ENCODE data around the gene ALPG. TPM values are rescaled to one million over a fixed set of nuclear protein-coding genes. Genes with fewer than 3 reads are reported as not detected.
"Not testable (repeated sequence)": the region's sequence is repeated elsewhere in the genome, so short reads cannot be mapped to it uniquely, and the experiment has no call there.

ALPG gene
- total RNA-seq, 6 experiments from 2014 or later = not detected

- not testable (repeated sequence) for H3K27ac Mint-ChIP-seq, H3K4me3 Mint-ChIP-seq
- peak; percentile 50 for DNase-seq
These were observed 33.8 kb downstream of the ALPG start for GRCh38 chr2:232440220-232441018.

GRCh38 chr2:232441147-232441651 is 34.6 kb downstream of the ALPG start:
- Mint-ChIP-seq H3K27ac (no peak overlapping the region), H3K27me3 (ENCODE audit: insufficient read depth) (peaks cover 34% of the 10 kb centered on the region), H3K36me3 (ENCODE audit: low read depth) (no peaks in the 10 kb centered on the region), H3K4me1 (ENCODE audit: low read depth) (no peaks in the 10 kb centered on the region), H3K9me3 (no peaks in the 10 kb centered on the region), H3K4me3 (no peak overlapping the region)
- TF ChIP-seq CTCF (IDR thresholded peaks at IDR 0.05) = no peak
- DNase-seq = no peak

More at GRCh38 chr2:232440220-232441018, 33.8 kb downstream of the ALPG start:
- TF ChIP-seq CTCF (IDR thresholded peaks at IDR 0.05) = peak; percentile 95
- H3K27me3 Mint-ChIP-seq (ENCODE audit: insufficient read depth) = peaks cover 38% of the 10 kb centered on the region
- not testable (repeated sequence) for H3K36me3 Mint-ChIP-seq (ENCODE audit: low read depth); H3K4me1 Mint-ChIP-seq (ENCODE audit: low read depth); H3K9me3 Mint-ChIP-seq

- H3K4me1 Mint-ChIP-seq (ENCODE audit: low read depth) = not testable (repeated sequence)
These were observed 35.3 kb downstream of the ALPG start for GRCh38 chr2:232441922-232442321.

GRCh38 chr2:232442431-232442830 is 35.8 kb downstream of the ALPG start:
- not testable (repeated sequence) for H3K4me3 Mint-ChIP-seq; H3K4me1 Mint-ChIP-seq (ENCODE audit: low read depth); H3K9me3 Mint-ChIP-seq; H3K27ac Mint-ChIP-seq; H3K36me3 Mint-ChIP-seq (ENCODE audit: low read depth); DNase-seq
- H3K27me3 Mint-ChIP-seq (ENCODE audit: insufficient read depth) = peaks cover 29% of the 10 kb centered on the region

More at GRCh38 chr2:232441922-232442321, 35.3 kb downstream of the ALPG start:
- not testable (repeated sequence) for H3K27ac Mint-ChIP-seq; H3K4me3 Mint-ChIP-seq; DNase-seq; H3K9me3 Mint-ChIP-seq; H3K36me3 Mint-ChIP-seq (ENCODE audit: low read depth)
- H3K27me3 Mint-ChIP-seq (ENCODE audit: insufficient read depth) = peaks cover 34% of the 10 kb centered on the region

- H3K27me3 Mint-ChIP-seq (ENCODE audit: insufficient read depth) = peaks cover 23% of the 10 kb centered on the region
- H3K4me1 Mint-ChIP-seq (ENCODE audit: low read depth); H3K9me3 Mint-ChIP-seq; DNase-seq; H3K4me3 Mint-ChIP-seq; H3K27ac Mint-ChIP-seq; H3K36me3 Mint-ChIP-seq (ENCODE audit: low read depth): not testable (repeated sequence)
These were observed 36.4 kb downstream of the ALPG start for GRCh38 chr2:232443047-232443446.

- DNase-seq; H3K27ac Mint-ChIP-seq; H3K9me3 Mint-ChIP-seq; H3K36me3 Mint-ChIP-seq (ENCODE audit: low read depth); H3K4me3 Mint-ChIP-seq; H3K4me1 Mint-ChIP-seq (ENCODE audit: low read depth): not testable (repeated sequence)
- H3K27me3 Mint-ChIP-seq (ENCODE audit: insufficient read depth) = peaks cover 17% of the 10 kb centered on the region
These were observed 37.2 kb downstream of the ALPG start for GRCh38 chr2:232443669-232444408.

- Mint-ChIP-seq H3K4me1 (ENCODE audit: low read depth) (no peaks in the 10 kb centered on the region), H3K4me3 (no peak overlapping the region), H3K36me3 (ENCODE audit: low read depth) (no peaks in the 10 kb centered on the region), H3K9me3 (no peaks in the 10 kb centered on the region), H3K27ac (no peak overlapping the region), H3K27me3 (ENCODE audit: insufficient read depth) (peaks cover 17% of the 10 kb centered on the region)
- peak; percentile 91 for TF ChIP-seq CTCF (IDR thresholded peaks at IDR 0.05)
- peak; percentile 69 for DNase-seq
These were observed 37.9 kb downstream of the ALPG start for GRCh38 chr2:232444409-232445148.

GRCh38 chr2:232445149-232445885 is 38.7 kb downstream of the ALPG start:
- H3K36me3 Mint-ChIP-seq (ENCODE audit: low read depth); H3K4me3 Mint-ChIP-seq: not testable (repeated sequence)

More at GRCh38 chr2:232445149-232445885, 38.7 kb downstream of the ALPG start:
- H3K4me1 Mint-ChIP-seq (ENCODE audit: low read depth); H3K9me3 Mint-ChIP-seq; DNase-seq; H3K27ac Mint-ChIP-seq: not testable (repeated sequence)
- H3K27me3 Mint-ChIP-seq (ENCODE audit: insufficient read depth) = peaks cover 20% of the 10 kb centered on the region

Measured in HFFc6 (cell line).